ENCODE measurements around the gene BAD.

GRCh38 chr11:64333556-64333955, 49.1 kb upstream of the BAD start:
- TF ChIP-seq CTCF (IDR thresholded peaks at IDR 0.05) (no peak), EZH2 (IDR thresholded peaks at IDR 0.05) (no peak), EZH2phosphoT487 (IDR thresholded peaks at IDR 0.05) (no peak)
